GM23338 (cell line): ENCODE results near the gene SELENOH. TPM values are rescaled to one million over a fixed set of nuclear protein-coding genes. Genes with fewer than 3 reads are reported as not detected.
A peak's percentile ranks its signal among the peaks of the same experiment; 100 is the strongest.

ENCODE experiments used
- ATAC-seq: fragments of 200-7000 bp; cut with Tn5 transposase; 3 replicates; pipeline ENCODE4 v1.9.1; 2020
- DNase-seq: peaks from one replicate; pipeline ENCODE4 v3.0.0-alpha.2; 2015; ENCODE audit warnings: low spot score
- H2AFZ ChIP-seq: fragments of 200-600 bp; sonication (generic); 2 replicates; pipeline ENCODE4 v1.8.0; 2016; ENCODE audit warnings: antibody characterized with exemption, mild to moderate bottlenecking, moderate library complexity
- H3F3A ChIP-seq: fragments of 200-600 bp; sonication (generic); replicated peaks from 2 replicates; pipeline ENCODE4 v1.8.0; 2017; ENCODE audit warnings: antibody characterized with exemption, mixed run types, low read depth
- H3K27ac ChIP-seq: fragments of 200-600 bp; sonication (generic); 2 replicates; pipeline ENCODE4 v1.6.1; 2016; ENCODE audit warnings: low read depth
- H3K27me3 ChIP-seq: fragments of 200-600 bp; sonication (generic); 2 replicates; pipeline ENCODE4 v1.8.0; 2016; ENCODE audit warnings: mild to moderate bottlenecking, mixed run types, moderate library complexity; ENCODE audit not compliant: insufficient read depth
- H3K36me3 ChIP-seq: fragments of 200-600 bp; sonication (generic); 2 replicates; pipeline ENCODE4 v1.8.0; 2016; ENCODE audit warnings: mild to moderate bottlenecking; ENCODE audit not compliant: insufficient read depth
- H3K4me1 ChIP-seq: fragments of 200-600 bp; sonication (generic); 2 replicates; pipeline ENCODE4 v1.8.0; 2016; ENCODE audit warnings: mild to moderate bottlenecking, moderate library complexity; ENCODE audit not compliant: insufficient read depth
- H3K4me2 ChIP-seq: fragments of 200-600 bp; sonication (generic); 2 replicates; pipeline ENCODE4 v1.7.1; 2017; ENCODE audit warnings: mixed run types
- H3K4me3 ChIP-seq: fragments of 200-600 bp; sonication (generic); 2 replicates; pipeline ENCODE4 v1.6.1; 2016; ENCODE audit warnings: mixed run types
- H3K79me2 ChIP-seq: fragments of 200-600 bp; sonication (generic); replicated peaks from 2 replicates; pipeline ENCODE4 v1.8.0; 2017; ENCODE audit warnings: mild to moderate bottlenecking; ENCODE audit not compliant: insufficient read depth
- H3K9me2 ChIP-seq: fragments of 200-600 bp; sonication (generic); 2 replicates; pipeline ENCODE4 v1.8.0; 2017; ENCODE audit not compliant: insufficient read depth
- H4K20me1 ChIP-seq: fragments of 200-600 bp; sonication (generic); replicated peaks from 2 replicates; pipeline ENCODE4 v1.8.0; 2017; ENCODE audit warnings: mild to moderate bottlenecking; ENCODE audit not compliant: insufficient read depth
- H3K27ac Mint-ChIP-seq: 2 replicates; pipeline ENCODE4 v1.8.0; 2020; ENCODE audit warnings: inconsistent platforms, mild to moderate bottlenecking, moderate library complexity, mixed read lengths
- H3K27me3 Mint-ChIP-seq: 3 replicates; pipeline ENCODE4 v1.8.0; 2022; ENCODE audit warnings: low read depth, mild to moderate bottlenecking, moderate library complexity, mixed read lengths, inconsistent platforms; ENCODE audit not compliant: insufficient read depth, poor library complexity
- H3K36me3 Mint-ChIP-seq: 3 replicates; pipeline ENCODE4 v1.8.0; 2021; ENCODE audit warnings: low read depth, mild to moderate bottlenecking, inconsistent platforms, moderate library complexity, mixed read lengths
- H3K4me1 Mint-ChIP-seq: 3 replicates; pipeline ENCODE4 v1.8.0; 2020; ENCODE audit warnings: mild to moderate bottlenecking, inconsistent platforms, mixed read lengths
- H3K4me3 Mint-ChIP-seq: 3 replicates; pipeline ENCODE4 v1.8.0; 2021; ENCODE audit warnings: moderate library complexity, mild to moderate bottlenecking, inconsistent platforms, mixed read lengths
- H3K9me3 Mint-ChIP-seq: 3 replicates; pipeline ENCODE4 v1.8.0; 2020; ENCODE audit warnings: moderate library complexity, mild to moderate bottlenecking, inconsistent platforms, mixed read lengths
- CTCF ChIP-seq, 2 experiments: fragments of 200-600 bp in 1 of 2; sonication (generic) in 1 of 2; conservative IDR thresholded peaks; 2 replicates each; pipeline versions ENCODE4 v1.5.1 to v1.6.1; 2016 to 2017; ENCODE audit warnings: antibody characterized with exemption in 2 of 2, low read depth in 2 of 2, mild to moderate bottlenecking in 2 of 2, moderate library complexity in 1 of 2
- ETS1 ChIP-seq: IDR thresholded peaks from 2 replicates; pipeline ENCODE4 v1.6.1; 2016; ENCODE audit warnings: antibody characterized with exemption
- EZH2 ChIP-seq: fragments of 200-600 bp; sonication (generic); IDR thresholded peaks from one replicate; pipeline ENCODE4 v1.8.0; 2017; ENCODE audit warnings: antibody characterized with exemption, mild to moderate bottlenecking, low read depth; ENCODE audit not compliant: unreplicated experiment
- EZH2phosphoT487 ChIP-seq: fragments of 200-600 bp; sonication (generic); IDR thresholded peaks from one replicate; pipeline ENCODE4 v1.8.1; 2018; ENCODE audit warnings: antibody characterized with exemption; ENCODE audit not compliant: unreplicated experiment
- JUNB ChIP-seq: IDR thresholded peaks from one replicate; pipeline ENCODE4 v1.6.1; 2016; ENCODE audit warnings: antibody characterized with exemption; ENCODE audit not compliant: unreplicated experiment
- NANOG ChIP-seq: IDR thresholded peaks from 2 replicates; pipeline ENCODE4 v1.6.1; 2016; ENCODE audit warnings: antibody characterized with exemption, borderline replicate concordance
- POLR2AphosphoS5 ChIP-seq: IDR thresholded peaks from 2 replicates; pipeline ENCODE4 v1.6.1; 2016; ENCODE audit warnings: antibody characterized with exemption, low read depth
- REST ChIP-seq: IDR thresholded peaks from one replicate; pipeline ENCODE4 v1.6.1; 2018; ENCODE audit warnings: antibody characterized with exemption; ENCODE audit not compliant: unreplicated experiment
- STAT1 ChIP-seq: IDR thresholded peaks from one replicate; pipeline ENCODE4 v1.6.1; 2016; ENCODE audit warnings: antibody characterized with exemption; ENCODE audit not compliant: unreplicated experiment
- ZNF114 ChIP-seq: fragments of 250-450 bp; sonication (Bioruptor Pico); IDR thresholded peaks from 2 replicates; pipeline ENCODE4 v1.5.0; 2020; ENCODE audit warnings: mild to moderate bottlenecking, moderate library complexity
- ZNF331 ChIP-seq: fragments of 250-450 bp; sonication (Bioruptor Pico); IDR thresholded peaks from 2 replicates; pipeline ENCODE4 v1.5.0; 2020; ENCODE audit warnings: low read depth, mild to moderate bottlenecking, moderate library complexity
- polyA plus RNA-seq: library from polyadenylated mRNA; unstranded; fragments of >200 nt; fragmentation: Nextera tagmentation; extraction: Ambion mirVana; gene quantifications from 2 replicates; pipeline ENCODE4 v1.2.1, GENCODE V29; 2016
- total RNA-seq: library from RNA; depleted of rRNA; stranded (reverse); fragments of >200 nt; shearing (Covaris generic); gene quantifications from 2 replicates; pipeline ENCODE4 v1.2.3, GENCODE V29; 2014

Gene SELENOH
- total and polyA plus RNA-seq, 2 experiments from 2014 or later = 282 to 379 TPM

- TF ChIP-seq REST (no peak), ZNF114 (CRISPR knock-in tag) (no peak), EZH2phosphoT487 (no peak), POLR2AphosphoS5 (no peak)
These were observed 23.3 kb downstream of the SELENOH start (continued) for GRCh38 chr11:57764566-57764965.

GRCh38 chr11:57764972-57765371 is 23.7 kb downstream of the SELENOH start:
- Histone ChIP-seq H3K36me3 (no peaks in the 10 kb centered on the region), H3K27me3 (no peaks in the 10 kb centered on the region), H3K4me3 (peak overlapping the region; percentile 62; the same call in 1 of the 2 replicates), H3K27ac (no peak overlapping the region), H4K20me1 (peaks cover 20% of the 10 kb centered on the region), H3K4me1 (peaks cover 17% of the 10 kb centered on the region), H3K79me2 (peaks cover 82% of the 10 kb centered on the region), H3F3A (no peaks in the 10 kb centered on the region), H2AFZ (no peak overlapping the region), H3K4me2 (peak overlapping the region; percentile 82), H3K9me2 (no peaks in the 10 kb centered on the region)
- Mint-ChIP-seq H3K27me3 (peaks cover 8% of the 10 kb centered on the region), H3K4me1 (peaks cover 32% of the 10 kb centered on the region), H3K27ac (no peak overlapping the region), H3K4me3 (peak overlapping the region; percentile 98), H3K36me3 (peaks cover 19% of the 10 kb centered on the region), H3K9me3 (no peaks in the 10 kb centered on the region)
- no peak for ATAC-seq
- no peak for DNase-seq
- TF ChIP-seq EZH2 (no peak), CTCF (conservative IDR thresholded peaks at IDR 0.05; ENCODE audit: low read depth in 2 of 2) (no peak), ZNF114 (CRISPR knock-in tag) (no peak), STAT1 (no peak), REST (no peak), NANOG (no peak), ETS1 (no peak), ZNF331 (CRISPR knock-in tag) (no peak), JUNB (no peak)
